Loucy (cell line): Measurements from ENCODE around the gene RAPGEF5.

Experiments used
- CTCF ChIP-seq: fragments of 200-600 bp; sonication (generic); conservative IDR thresholded peaks from 2 replicates; pipeline ENCODE4 v1.5.1; 2014; ENCODE audit warnings: mild to moderate bottlenecking, antibody characterized with exemption, low read length
- EZH2phosphoT487 ChIP-seq: fragments of 200-600 bp; IDR thresholded peaks from 2 replicates; pipeline ENCODE4 v1.6.1; 2018; ENCODE audit warnings: antibody characterized with exemption, mild to moderate bottlenecking, moderate library complexity, borderline replicate concordance

- TF ChIP-seq CTCF (no peak), EZH2phosphoT487 (no peak)
Measured at GRCh38 chr7:22357311-22358175, 589 bp upstream of the RAPGEF5 start.
